GM21786 (cell line): ENCODE results near the gene CCDC172.

Experiments used
- ATAC-seq: cut with Tn5 transposase; IDR thresholded peaks from one replicate; pipeline ENCODE4 v1.9.1; 2021; ENCODE audit not compliant: unreplicated experiment

Gene CCDC172

GRCh38 chr10:116429288-116429977 lies 105.2 kb downstream of the CCDC172 start:
- ATAC-seq = no peak
